H1 (cell line): ENCODE measurements around the gene ANKRD66. TPM values are rescaled to one million over a fixed set of nuclear protein-coding genes. Genes with fewer than 3 reads are reported as not detected.

Source experiments
- CHD7 ChIP-seq: fragments of 300-600 bp; sonication (generic); IDR thresholded peaks from 2 replicates; pipeline ENCODE4 v1.7.1; 2012; ENCODE audit warnings: low read length, moderate library complexity, mild to moderate bottlenecking, inconsistent platforms; ENCODE audit not compliant: insufficient replicate concordance
- polyA plus RNA-seq, 7 experiments: library from polyadenylated mRNA; depleted of rRNA in 3 of 7; stranded (reverse) in 5 of 7; unstranded in 2 of 7; fragments of >200 nt in 5 of 7; fragments of 200-250 nt in 2 of 7; gene quantifications; 1 replicate in 5 of 7; 2 replicates in 1 of 7; 4 replicates in 1 of 7; pipeline versions ENCODE4 v1.2.1 to v1.2.3, GENCODE V29; 2011 to 2013; ENCODE audit warnings: missing spikeins in 2 of 7, mixed read lengths in 2 of 7
- total RNA-seq: library from RNA; stranded (reverse); fragmentation: NEBNext Ultra II Directional; extraction: Animal tissue kit (Norgen Biotek cat#: 25700); gene quantifications from 2 replicates; pipeline ENCODE4 v1.2.1, GENCODE V29; 2021

The ANKRD66 gene
- total and polyA plus RNA-seq, 2 of the 8 experiments (the other 6 are each of a cell fraction or from before 2014, with no cell fraction given) = 0.05 TPM; not detected in 1

DNA sequence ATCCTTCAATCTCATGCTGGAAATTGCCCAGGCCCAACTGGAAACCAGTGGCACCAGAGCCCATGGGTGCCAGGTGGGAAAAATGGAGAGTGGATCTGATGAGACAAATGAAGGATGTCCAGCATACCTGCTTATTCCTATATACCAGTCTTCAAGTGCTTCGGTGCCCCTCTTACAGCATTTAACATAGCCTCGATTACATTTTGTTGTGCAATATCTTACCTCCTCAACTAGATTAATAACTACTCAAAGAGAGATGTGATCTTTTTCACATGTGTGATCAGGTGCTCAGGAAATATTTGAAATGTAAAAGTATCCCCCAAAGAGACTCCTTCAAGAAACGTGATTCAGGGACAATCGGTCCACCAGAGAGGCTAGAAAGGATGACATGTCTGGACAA, 4.8 kb upstream of the ANKRD66 start (continued):
- TF ChIP-seq CHD7 = no peak
